ENCODE data around the gene CFAP47.
"Not testable (repeated sequence)": the region's sequence is repeated elsewhere in the genome, so short reads cannot be mapped to it uniquely, and the experiment has no call there.

CFAP47 gene, protein sequence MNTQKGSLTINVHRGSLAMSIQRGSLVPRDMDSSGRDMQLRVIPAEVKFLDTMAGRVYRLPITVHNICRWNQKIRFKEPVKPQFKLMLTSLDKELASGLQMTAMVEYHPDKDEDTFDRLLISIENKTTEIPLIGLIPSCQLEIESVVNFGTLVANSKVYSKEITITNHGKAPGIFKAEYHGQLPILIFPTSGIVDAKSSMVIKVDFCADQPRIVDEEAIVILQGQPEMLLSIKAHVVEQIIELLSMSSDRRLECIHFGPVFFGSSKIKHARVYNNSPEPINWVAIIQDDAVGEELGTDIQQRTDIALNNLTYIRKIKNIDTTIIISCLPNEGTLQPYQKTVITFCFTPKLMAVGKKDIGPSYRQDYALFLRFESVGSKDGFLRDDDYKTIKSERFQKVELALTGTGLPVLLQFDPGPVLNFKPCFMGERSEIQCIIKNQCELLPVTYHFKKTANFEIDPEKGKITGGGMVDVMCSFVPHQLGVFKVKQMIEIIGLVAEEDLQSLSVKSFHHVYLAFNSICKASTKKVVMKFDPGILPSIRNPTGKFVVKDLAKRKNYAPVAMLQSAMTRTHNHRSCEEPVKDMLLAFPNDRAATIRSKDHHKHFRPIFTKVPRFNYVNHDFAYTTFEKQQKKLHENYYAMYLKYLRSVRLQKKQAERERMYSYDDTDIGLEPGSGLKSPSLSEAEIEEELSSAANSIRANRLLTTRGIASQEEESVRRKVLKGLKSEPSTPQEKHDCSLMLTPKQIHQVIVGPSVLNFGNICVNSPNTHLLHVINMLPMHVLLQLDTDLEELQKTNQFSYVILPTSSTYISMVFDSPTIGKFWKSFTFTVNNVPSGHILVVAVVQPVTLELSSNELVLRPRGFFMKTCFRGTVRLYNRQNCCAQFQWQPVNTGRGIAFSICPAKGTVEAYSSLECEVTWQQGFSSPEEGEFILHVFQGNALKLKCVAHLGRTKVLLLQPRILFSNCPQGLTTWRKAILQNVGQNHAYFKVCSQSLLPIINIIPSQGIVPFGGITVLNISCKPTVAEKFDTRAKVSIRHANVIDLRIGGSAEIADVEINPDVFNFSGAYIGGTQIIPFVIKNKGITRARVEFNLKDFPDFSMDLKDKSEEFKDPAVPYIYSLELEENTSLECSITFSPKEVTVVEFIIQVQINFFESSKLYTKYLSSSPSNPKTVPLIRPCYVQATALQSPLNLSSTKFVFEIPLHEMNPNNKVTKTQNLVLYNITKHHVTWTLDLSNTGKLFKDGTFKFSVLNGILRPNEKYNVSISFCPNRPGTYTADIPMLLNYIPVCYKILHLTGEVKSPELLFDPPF (N-terminal part only)

DNA sequence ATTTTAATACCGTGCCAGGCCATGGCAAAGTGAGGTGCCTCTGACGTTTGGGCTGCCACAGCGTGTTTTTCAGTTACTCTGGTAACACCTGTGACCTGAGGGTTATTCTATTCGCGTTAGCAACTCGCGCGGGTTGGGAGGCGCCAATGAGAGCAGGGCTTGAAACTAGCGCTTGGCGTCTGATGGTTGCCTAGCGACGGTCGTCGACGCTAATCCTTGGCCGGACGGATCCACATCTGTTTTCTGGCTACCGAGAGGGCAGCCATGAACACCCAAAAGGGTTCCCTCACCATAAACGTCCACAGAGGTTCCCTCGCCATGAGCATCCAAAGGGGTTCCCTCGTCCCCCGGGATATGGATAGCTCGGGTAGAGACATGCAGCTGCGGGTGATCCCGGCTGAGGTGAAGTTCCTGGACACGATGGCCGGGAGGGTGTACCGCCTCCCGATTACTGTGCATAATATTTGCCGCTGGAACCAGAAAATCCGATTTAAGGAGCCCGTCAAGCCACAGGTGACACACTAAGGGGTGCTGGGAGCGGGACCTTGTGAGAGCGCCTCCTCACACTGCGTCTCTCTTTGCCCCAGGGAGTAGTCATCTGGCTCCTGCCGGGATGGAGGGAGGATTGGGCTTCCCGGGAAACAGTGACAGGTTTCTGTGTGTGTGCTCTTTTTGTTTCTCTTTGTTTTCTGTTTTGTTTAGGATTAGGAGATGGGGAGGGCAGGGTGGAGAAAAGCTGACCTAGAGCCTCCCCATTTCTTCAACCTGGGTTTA, at the start of gene CFAP47:
CFAP47 (plus strand) TSS at position 199 of the 774 bp plus-strand sequence; CDS start at position 265, 66 bp downstream.
- peak; percentile 27 for DNase-seq

DNA sequence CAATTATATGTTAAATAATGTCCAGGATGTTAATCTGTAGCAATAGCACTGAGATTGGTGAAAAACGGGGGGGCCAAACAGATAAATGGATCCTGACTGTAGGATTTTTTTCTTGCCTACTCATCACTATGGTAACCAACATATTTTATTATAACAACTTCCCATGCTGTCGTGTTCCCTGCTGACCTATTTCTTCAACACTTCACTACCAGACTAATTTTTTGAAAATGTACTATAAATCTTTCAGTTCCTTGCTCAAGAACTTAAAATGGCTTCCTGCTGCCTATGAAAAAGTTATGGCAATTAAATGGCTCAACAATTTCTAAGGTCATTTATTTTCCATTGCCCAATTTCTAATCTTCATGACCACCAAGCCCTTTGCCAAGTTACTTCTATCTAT, 38.9 kb upstream of the CFAP47 start:
- DNase-seq = no peak

DNA sequence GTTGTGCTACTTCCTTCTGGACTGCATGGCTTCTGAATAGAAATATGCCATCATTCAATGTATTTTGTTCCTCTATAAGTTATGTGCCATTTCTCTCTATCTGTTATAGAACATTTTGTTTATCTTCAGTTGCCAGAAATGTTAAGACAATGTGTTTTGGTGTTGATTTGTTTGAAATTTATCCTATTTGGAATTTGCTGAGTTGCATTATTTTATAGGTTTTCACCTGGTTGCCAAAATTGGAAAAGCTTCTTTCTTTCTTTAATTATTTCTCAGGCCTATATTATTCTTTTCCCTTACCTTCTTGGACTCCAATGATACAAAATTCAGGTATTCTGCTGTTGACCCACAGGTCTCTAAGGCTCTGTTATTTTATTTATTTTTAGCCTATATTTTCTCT, 33.4 kb upstream of the CFAP47 start:
- DNase-seq = no peak

DNA sequence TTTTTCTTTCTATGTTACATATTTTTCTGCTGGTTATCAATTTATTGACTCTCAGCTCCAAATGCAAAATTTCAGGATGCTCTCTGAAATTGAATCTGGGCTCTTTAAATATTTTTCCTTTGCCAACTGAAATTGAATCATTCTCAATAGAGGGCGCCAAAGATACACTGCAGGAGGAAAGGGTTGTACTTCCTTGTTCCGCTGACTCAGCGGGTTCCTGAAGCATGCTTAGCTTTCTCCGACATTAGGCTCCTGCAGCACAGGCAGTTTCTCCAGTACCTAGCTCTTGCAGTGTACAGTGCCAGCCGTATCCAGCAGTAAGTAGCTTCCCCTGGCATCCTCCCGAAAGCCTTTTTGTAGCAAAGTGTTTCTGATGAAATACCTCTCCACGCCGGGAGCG, 28.8 kb upstream of the CFAP47 start:
- DNase-seq = peak; percentile 1

DNA sequence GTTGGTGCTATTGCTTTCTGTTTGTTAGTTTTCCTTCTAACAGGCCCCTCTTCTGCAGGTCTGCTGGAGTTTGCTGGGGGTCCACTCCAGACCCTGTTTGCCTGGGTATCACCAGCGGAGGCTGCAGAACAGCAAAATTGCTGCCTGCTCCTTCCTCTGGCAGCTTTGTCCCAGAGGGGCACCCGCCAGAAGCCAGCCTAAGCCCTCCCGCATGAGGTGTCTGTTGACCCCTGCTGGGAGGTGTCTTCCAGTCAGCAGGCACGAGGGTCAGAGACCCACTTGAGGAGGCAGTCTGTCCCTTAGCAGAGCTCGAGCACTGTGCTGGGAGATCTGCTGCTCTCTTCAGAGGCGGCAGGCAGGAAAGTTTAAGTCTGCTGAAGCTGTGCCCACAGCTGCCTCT, 67.3 kb downstream of the CFAP47 start:
- not testable (repeated sequence) for DNase-seq

DNA sequence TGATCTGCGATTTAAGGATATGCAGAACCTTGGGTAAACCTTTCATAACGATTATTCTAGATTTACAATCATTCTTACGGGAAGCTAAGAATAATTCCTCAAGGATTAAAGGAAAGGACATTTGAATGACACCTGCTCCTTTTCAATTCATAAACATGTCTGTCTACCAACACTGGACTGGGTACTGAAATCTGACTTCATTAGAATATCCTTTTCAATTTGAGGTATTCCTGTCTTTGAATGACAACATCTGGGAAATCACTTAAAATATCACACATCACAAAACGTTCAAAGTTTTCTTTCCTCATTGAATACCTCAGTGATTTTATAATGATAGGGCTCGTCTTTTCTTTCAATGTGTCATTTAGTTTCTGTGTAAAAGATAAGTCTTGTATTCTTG, 87.7 kb downstream of the CFAP47 start:
- DNase-seq = no peak

DNA sequence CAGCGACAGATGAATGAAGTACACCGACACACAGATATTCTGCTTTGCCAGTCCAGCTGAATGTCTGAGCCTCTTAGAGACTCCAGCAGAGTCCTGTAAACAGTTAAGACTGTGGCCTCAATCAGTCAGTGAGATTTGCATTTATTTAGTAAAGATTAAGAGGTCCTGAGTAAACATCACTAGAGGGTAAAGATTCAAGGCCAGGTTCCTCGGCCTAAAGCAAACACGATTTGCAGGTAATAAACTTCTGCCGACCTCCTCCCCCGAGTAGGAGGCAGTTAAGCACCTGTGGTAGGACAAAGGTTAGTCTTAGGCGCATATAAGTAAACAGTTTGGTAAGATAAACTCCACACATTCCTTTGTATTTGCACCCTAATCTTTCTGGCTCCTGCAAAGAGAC, 99.6 kb downstream of the CFAP47 start:
- no peak for DNase-seq

DNA sequence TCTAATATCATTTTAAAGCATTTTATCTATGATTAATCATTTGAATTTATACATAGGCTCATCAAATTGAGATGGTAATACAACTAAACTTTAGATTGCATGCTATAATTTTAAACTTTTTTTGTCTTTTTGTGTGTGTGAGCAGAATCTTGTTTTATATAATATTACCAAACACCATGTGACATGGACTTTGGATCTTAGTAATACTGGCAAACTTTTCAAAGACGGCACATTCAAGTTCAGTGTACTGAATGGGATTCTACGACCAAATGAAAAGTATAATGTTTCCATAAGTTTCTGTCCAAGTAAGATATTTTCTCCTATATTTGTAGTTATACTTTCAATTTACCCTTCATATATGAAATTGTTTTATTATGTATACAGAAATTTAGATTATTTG, 116.0 kb downstream of the CFAP47 start:
- DNase-seq = no peak

DNA sequence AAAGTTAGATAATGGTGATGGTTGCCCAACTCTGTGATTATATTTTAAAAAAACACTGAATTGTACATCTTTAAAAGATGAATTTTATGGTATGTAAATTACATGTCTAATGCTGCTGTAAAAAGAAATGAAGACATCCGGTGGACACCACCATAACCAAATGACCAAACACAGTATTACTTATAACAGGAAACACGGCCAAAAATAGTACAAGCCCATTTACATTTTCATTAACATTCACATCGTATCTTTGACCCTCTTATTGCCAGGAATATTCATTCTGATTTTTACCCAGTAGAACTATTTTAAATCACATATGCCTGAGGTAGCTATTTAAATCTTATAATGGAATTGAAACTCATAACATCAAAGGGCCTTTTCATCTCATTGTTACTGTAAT, 143.2 kb downstream of the CFAP47 start:
- no peak for DNase-seq

DNA sequence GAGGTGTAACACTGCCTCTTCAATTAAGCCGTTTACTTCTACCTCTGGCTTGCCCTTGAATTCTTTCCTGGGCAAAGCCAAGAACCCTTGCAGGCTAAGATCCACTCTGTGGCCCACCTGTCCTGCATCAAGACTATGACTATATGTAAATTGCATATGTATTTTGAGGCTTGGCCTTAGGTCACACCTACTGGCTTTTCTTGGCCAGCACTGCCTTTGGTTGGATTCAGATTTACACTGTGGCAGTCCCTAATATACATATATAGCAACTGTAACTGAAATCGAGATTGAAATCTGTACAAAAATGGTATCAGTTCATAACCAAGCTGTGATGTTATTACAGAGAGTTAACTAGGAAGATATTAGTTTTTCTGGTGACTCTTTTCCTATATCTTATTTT, 151.5 kb downstream of the CFAP47 start:
- DNase-seq = no peak

DNA sequence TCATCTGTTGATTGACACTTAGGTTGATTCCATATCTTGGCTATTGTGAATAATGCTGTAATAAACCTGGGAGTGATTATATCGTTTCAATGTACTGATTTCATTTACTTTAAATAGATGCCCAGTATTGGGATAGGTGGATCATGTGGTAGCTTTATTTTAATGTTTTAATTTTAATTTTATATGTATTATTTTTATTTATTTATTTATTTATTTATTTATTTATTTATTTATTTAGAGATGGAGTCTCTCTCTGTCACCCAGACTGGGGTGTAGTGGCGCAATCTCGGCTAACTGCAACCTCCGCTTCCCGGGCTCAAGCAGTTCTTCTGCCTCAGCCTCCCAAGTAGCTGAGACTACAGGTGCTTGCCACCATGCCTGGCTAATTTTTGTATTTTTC, 155.5 kb downstream of the CFAP47 start:
- DNase-seq = not testable (repeated sequence)

DNA sequence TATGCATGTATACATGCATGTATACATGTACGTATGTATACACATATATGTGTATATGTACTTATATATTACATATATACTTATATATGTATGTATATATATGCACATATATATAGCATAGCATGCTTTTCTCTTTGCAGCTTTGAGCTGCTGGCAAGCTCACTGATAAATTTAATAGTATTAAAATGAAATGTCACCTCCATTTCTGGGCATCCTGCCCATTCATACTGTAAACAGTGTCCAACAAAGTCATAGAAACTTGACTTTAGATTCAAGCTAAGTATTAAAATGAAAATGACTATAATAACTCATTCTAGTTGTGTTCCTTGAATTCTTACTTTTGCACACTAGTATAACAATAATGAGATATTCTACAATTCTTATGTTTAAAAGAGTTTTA, 163.7 kb downstream of the CFAP47 start:
- no peak for DNase-seq

DNA sequence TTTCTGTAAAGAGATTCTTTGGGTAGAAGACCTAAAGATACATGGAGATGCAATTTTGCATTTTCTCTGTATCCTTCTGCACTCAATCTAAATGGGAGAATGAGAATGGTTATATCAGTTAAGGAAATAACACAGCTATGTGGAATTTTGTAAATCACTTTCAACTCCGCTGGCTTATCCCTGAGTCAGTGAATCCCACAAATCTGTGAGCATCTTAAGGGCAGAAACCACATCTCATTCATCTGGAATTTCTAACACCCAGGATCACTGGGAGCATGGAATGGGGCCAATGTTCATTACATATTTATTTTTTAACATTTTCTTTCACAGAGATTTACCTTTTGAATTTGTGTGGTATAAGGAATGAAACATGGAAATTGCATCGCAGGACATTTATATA, 167.8 kb downstream of the CFAP47 start:
- no peak for DNase-seq

DNA sequence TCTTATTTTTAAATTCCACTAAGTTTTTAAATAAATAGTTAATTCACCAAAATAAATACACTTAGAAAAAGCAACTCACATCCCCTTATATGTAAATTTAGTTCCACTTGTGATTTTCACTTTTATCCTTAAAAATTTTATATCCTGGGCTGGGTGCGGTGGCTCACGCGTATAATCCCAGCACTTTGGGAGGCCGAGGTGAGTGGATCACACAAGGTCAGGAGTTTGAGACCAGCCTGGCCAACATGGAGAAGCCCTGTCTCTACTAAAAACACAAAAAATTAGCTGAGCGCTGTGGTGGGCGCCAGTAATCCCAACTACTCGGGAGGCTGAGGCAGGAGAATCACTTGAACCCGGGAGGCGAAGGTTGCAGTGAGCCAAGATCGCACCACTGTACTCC, 169.4 kb downstream of the CFAP47 start:
- DNase-seq = not testable (repeated sequence)

DNA sequence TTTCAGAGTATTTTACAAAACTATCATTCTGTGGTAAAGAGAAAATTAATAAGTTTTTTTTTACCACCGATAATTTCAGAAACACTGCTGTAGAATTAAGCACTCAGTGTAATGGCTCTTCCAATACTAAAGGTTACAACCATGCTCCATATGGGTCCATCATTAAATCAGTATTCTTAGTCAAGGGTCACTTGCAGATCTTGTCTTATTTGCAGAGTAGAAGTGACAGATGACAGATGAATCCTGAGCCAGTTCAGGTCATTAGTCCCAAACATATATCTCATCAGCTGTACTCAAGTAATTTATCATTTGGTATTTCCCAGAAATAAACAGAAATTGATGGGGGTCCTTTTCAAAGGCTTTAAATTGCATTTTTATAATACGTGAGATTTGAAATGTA, 182.9 kb downstream of the CFAP47 start:
- no peak for DNase-seq

DNA sequence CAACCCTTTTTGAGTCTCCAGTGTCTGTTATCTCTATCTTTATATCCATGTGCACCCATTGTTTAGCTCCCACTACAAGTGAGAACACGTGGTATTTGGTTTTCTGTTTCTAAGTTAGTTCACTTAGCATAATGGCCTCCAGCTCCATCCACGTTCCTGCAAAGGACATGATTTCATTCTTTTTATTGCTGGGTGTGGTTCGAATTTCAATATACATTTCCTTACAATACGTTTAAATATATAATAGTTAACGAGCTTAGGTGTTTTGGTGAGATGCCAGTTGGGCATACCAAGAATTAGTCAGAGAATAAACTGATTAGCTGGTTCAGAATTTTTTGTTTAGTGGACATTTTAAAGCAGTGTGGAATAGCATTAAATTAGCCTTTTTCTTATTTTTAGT, 196.7 kb downstream of the CFAP47 start:
- DNase-seq = no peak

DNA sequence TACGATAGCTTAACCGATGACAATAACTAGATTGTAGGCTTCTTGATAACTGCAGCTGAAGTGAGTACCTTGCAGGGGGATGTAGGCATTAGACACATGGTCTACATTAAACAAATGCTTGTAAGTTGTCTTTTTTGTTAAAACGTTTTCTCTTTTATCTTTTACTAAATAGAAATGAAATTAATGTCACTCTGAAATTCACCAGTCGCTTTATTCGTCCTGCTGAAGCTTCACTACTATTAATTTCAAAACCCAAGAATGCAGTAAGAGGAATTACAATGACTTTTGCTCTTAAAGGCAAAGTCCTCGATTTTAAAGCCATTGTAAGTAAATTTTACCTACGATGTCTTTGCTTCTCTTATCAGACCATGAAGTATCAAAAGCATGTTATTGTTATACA, 239.7 kb downstream of the CFAP47 start:
- no peak for DNase-seq

DNA sequence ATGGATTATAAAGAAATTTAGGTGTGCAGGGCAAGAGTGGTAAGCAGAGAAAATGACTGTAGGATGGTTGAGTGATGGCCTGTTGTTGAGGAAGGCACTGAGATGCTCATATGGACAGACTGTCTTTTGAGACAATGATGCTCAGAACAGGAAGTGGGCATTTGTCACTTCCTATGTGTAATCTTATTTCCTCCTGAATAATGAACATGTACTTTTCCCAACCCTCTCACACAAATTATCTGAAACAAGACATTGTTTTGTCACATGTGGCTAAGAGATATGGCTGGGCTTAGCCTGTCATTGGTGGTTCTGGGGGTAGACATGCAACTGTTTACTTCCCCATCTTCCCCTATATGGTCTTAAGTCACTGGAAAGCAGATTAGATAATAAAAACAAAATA, 240.5 kb downstream of the CFAP47 start:
- no peak for DNase-seq

DNA sequence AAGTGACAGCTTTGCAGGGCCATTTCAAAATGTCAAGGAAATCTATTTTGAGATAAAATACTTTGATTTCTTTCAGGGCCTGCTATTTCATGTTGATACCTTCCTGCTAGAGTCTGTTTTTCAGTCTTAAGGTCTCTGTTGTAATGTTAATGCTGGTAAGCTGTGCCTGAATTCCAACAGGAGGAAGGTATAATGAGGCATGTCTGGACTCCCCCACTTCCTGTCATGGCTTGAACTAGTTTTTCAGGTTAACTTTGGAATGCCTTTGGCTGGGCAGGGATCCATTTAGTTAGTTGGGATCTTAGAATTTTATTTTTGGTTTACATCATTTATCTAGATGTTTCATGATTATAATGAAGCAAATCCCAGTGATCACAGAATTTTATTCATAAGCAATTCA, 279.0 kb downstream of the CFAP47 start:
- DNase-seq = no peak

DNA sequence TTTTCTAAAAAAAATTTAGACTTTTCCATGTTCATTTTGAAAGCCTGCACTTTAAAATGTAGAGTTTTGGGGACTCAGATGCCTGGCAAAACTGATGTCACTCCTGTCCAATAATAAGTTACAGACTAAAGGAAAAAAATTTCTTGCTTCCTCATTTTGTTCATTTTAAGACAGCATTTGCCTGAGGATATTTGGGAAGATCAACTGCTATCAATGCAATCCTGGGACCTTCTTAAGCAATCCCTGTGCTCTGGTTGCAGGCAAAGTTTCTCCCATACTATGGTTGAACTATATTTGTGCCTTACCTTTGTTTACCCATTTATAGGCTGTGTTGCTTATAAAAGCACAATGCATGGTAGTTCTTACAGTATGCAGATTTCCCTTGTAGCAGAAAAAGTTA, 280.4 kb downstream of the CFAP47 start:
- DNase-seq = no peak

DNA sequence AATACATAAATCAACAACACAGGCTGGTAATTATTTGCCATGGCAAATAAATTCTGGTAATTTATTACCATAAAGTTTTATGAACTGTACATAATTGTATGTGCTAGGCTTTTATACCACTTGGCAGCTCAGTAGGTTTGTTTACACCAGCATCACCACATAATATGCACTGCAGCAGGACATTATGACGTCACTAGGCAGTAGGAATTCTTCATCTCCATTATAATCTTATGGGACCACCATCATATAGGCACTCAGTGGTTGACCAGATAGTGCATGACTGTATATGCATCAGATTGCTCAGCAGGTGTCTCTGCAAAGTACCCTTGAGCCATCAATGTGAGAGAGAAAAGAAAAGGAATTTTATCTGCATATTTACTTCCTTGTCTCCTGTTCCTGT, 295.4 kb downstream of the CFAP47 start:
- peak; percentile 45 for DNase-seq

DNA sequence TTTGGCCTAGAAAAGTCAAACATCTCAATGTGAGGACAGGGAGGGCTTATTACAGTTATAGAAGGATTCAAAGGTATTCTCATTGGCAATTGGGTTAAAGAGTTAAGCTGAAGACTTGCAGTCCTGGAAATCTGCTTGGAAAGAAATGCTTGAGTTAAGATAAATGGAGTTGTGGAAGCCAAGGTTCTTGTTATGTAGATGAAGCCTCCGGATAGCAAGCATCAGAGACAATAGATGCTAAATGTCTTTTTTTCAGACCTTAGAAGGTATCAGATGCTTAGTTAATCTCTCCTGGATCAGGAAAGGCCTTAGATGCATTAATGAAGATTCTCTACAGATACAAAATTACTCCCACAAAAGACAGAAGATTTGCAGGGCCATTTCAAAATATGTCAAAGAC, 299.3 kb downstream of the CFAP47 start:
- DNase-seq = no peak
